NCI-H1417 (cell line): ENCODE measurements around the gene NCS1.

ENCODE experiments used
- DNase-seq, 3 experiments: peaks; one replicate each; lab custom pipeline; 2025; lab: John Stamatoyannopoulos, UW

The NCS1 gene

DNA sequence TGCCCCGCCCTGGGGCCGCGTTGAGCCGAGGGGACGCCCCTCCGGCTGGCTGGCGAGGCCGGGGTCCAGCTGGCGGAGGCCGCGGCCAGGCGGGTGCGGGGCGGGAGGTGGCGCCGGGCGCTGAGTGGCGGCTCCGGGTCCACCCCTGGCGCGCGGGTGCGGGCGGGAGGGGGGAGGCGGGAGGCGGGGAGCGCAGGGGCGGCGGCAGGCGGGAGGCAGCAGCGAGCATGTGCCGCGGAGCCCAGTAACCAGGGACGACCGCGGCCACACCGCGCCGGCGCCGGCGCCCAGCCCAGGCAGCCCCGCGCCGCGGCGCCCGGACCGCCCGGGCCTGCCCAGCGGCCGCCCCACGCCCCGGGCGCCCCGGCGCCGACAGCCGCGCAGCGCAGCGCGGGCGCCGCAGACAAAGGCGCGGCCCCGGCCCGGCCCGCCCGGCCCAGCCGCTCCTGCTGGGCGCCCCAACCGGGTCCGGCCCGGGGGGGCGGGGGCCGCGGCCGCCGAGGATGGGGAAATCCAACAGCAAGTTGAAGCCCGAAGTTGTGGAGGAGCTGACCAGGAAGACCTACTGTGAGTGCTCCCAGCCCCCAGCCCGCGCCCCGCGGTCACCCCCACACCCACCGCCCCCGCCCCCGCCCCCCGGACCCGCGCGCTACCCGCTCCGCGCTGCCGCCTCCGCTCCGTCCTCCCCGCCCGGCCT lies at the start of gene NCS1:
Gene NCS1, plus strand, starts transcription at position 244 of the 697 bp plus-strand sequence. Its CDS starts 260 bp downstream, at position 504.
- peak; percentile 41 to 86 (median 84) for DNase-seq

- DNase-seq, result peak; percentile 6 to 71 (median 39)
These were observed 49.7 kb upstream of the NCS1 start for GRCh38 chr9:130122456-130122855.

- peak in 1 of 3 experiments; percentile 38 for DNase-seq
These were observed 47.9 kb upstream of the NCS1 start for GRCh38 chr9:130124085-130124860.

DNA sequence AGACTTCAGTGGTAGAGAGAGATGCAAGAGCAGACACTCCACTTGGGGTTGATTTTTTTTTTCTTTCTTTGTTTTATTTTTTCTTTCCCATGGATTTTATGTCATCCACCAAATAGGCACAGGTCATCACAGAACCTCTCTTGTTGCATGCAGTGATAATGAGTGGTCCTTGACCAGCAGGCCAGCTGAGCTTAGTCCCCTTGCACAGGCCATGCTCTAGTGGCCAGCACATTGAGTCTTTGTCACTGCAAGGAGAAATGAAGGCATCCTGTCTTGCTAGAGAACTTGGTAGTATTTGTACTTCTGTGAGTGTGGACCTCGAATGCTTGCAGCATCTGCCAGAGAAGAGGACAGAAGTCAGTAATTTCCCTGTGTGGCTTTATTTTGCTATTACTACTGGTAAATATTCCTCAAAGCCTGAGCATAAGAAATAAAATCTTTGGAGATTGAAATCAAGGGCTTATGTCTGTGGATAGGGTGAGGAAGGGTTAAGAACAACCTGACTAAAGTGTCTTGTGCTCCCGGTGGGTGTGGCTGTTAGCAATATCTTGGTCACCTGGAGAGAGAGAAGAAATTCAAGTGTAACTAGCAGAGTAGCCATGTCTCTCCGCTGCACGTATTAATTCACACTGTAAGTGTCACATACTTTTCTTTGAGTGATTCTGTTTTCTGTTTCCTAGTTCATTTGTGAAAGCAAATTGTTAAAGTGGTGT lies 45.3 kb upstream of the NCS1 start:
- DNase-seq, result peak in 1 of 3 experiments; percentile 4

- DNase-seq, result no peak
These were observed 44.0 kb upstream of the NCS1 start for GRCh38 chr9:130128251-130128650.

GRCh38 chr9:130128733-130129431 lies 43.3 kb upstream of the NCS1 start:
- no peak for DNase-seq

DNA sequence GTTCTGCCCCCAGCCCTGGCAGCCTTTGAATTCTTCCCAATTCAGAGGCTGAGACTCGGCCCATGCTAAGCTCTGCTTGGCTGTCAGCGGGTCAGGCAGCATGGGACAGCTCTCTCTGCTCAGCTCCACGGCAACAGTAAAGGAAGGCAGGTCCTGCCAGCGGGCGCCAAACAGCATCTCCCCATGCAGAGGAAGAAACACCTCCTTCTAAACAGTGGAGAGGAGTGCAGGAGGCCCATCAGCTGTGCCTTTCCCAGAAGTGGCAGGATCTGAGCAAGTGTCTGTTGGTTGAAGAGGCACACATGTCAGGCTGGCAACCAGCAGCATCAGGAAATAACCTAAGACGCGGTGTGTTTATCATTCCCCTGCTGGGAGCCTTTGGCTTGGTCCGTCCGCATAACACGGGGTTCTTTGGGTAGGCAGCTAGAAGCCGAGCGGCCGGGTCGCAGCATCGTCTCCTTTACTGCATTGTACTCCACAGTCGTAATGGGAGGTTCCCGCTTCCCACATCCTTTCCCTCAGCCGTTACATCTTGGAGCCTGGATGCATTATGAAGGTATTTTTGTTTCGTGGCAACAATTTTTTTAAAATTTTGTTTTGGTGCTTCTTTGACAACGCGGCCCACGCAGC lies 42.7 kb upstream of the NCS1 start:
- no peak for DNase-seq

DNA sequence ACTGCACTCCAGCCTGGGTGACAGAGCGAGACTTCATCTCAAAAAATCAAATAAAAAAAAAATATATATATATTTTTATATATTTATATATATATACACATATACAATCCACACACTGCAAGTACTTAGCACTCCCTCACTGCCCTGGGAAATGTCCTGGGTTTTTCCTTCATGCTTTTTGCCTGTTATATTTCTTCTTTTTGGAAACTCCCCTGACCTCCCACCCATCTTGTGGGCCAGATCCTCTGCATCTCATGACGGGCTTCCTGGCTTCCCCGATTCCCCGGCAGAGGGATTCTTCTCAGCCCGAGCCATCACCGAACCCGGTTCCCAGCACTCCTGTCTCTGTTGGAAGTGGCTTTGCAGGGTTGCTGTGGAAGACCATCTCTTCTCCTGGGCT lies 39.5 kb upstream of the NCS1 start:
- no peak for DNase-seq

- no peak for DNase-seq
These were observed 35.0 kb upstream of the NCS1 start for GRCh38 chr9:130137081-130137640.

GRCh38 chr9:130137641-130138081 lies 34.5 kb upstream of the NCS1 start:
- DNase-seq, result no peak

DNA sequence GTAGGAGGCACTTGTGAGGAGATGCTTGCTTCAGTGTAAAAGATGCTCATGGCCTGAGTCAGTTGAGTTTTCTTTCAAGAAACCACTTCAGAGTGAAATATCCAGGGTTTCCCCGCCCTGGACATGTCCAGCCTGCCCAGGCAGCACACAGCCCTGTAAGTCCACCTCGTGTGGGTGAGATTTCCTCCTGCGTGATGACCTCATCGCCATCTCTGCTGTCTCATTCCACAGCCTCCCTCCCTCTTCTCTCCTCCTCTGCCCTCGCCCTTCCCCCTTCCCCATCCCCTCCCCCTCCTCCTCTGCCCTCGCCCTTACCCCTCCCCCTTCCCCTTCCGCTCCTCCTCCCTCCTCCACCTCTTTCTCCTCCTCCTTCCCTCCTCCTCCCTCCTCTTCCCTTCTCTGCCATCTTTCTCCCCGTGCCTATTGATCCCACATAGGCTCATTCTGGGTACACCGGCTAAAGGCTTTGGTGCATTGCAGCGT lies 34.0 kb upstream of the NCS1 start:
- no peak for DNase-seq

DNA sequence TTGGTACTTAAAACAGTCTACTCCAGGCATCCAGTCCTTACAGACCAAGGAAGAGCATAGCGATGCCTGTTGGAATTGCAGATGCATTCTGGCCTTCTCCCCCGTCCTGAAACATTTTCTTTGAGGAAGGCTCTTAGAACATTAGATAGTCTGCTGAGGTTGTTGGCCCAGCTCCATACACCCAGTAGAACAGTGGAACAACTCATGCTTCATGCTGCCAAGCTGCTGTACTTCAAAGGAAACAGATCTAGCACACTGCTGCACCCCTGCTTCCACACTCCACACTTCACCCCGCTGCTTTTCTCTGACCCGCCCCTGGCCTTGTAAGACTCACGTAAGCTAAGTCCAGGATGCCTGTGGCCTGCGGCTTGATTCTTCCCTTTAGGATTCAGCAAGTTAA lies 33.4 kb upstream of the NCS1 start:
- no peak for DNase-seq

GRCh38 chr9:130139251-130139650 lies 33.0 kb upstream of the NCS1 start:
- DNase-seq, result peak in 1 of 3 experiments; percentile 94

DNA sequence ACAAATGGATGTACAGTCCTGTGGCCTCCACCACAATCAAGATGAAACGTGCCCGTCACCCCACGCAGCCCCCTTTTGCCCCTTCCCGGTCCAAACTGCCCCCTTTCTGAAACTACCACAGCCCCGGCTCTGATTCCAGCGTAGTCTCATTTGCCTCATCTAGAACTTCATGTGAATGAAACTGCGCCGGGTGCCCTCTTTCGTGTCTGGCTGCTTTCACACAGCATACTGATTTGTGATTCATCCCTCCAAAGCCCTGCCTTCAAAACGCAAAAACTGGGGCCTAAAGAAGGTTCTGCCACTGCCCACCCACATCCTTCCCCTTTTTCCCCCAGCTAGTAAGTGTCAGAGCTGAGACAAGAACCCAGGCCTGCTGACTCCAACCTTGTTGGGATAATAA lies 31.5 kb upstream of the NCS1 start:
- no peak for DNase-seq

DNA sequence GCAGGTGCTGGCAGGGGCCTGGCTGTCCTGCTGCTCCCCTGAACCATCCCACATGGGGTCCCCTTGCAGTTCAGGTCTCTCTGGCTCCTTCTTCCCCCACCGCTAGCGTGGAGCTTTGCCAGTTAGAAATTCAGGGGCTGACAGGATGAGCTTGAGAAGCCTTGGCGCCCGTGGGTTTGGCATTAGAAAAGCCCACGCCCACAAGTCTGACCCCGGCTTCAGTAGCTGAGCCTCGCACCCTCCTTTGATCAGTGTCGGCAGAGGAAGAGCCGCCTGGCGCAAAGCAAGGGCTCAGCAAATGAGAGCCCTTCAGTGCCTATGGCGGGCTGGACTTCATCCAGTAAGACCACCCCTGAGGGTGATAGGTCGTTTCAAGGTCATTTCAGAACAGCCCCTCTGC lies 30.1 kb upstream of the NCS1 start:
- no peak for DNase-seq

GRCh38 chr9:130142641-130143040 lies 29.6 kb upstream of the NCS1 start:
- DNase-seq, result no peak

DNA sequence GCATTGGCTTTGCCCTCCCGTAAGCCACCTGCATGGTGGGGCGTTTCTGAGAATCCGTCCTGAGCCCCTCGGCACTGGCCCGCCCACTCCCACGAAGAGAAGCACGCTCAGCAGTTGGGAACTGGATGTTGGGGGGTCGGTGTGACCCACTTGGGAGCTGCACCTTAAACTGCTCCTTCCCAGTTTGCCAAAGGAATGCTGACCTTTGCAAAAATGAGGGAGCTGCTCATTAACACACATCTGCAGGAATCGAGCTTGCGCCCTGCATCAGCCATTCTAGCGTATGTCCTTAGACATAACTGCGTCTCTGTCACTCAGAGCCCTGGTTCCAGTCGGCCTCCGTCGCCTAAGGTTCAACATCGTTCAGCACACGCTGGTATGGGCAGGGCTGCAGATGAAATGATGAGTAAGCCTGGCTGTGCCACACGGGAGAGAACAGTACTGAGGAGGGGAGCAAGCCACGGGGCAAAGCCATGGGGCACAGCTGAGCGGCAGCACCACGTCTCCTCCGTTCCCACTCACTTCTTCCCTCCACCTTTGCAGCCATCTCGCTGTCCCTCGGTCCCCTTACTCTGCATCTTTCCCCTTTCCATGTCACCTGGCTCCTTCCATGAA lies 28.8 kb upstream of the NCS1 start:
- DNase-seq, result no peak

DNA sequence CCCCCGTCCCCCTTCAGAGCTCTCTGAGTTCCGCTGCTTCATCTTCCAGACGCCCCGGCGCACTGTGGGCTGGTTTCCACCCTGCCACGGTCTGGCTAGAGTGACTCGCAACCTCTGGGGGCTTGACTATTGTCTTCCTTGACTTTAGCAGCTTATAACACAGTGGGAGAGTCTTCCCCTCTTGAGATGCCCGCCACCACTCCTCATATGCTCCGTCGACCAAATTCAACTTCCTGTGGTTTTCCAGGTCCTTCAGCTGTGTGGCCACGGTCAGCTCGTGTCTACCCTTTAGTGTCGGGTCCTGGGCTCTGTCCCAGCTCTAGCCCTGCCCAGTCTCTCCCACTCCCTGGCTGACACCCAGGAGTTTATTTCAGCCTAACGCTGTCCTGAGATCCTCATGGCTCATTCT lies 28.2 kb upstream of the NCS1 start:
- DNase-seq, result no peak

- peak in 1 of 3 experiments; percentile 23 for DNase-seq
These were observed 27.5 kb upstream of the NCS1 start for GRCh38 chr9:130144703-130145102.

- no peak for DNase-seq
These were observed 26.5 kb upstream of the NCS1 start for GRCh38 chr9:130145658-130146057.

- DNase-seq, result no peak
These were observed 25.0 kb upstream of the NCS1 start for GRCh38 chr9:130147198-130147597.
